Thyroid gland (tissue), 4 donors: ENCODE data around the gene RETSAT.

ENCODE experiments used
- POLR2A ChIP-seq, 2 donors: fragments of 450-650 bp; IDR thresholded peaks; one replicate each; pipeline ENCODE4 v1.6.1; 2017; ENCODE audit warnings: antibody characterized with exemption in 2 of 2, mild to moderate bottlenecking in 2 of 2, moderate library complexity in 1 of 2
- TF ChIP-seq, protein P1 (sequence below), 6 experiments: fragments of 200-600 bp in 3 of 6; fragments of 450-650 bp in 3 of 6; sonication (generic) in 3 of 6; IDR thresholded peaks; one replicate each; pipeline ENCODE4 v1.5.1; 2016 to 2019; ENCODE audit warnings: antibody characterized with exemption in 6 of 6, mild to moderate bottlenecking in 2 of 6, inconsistent platforms in 1 of 6, moderate library complexity in 1 of 6

- TF ChIP-seq, protein P1, sequence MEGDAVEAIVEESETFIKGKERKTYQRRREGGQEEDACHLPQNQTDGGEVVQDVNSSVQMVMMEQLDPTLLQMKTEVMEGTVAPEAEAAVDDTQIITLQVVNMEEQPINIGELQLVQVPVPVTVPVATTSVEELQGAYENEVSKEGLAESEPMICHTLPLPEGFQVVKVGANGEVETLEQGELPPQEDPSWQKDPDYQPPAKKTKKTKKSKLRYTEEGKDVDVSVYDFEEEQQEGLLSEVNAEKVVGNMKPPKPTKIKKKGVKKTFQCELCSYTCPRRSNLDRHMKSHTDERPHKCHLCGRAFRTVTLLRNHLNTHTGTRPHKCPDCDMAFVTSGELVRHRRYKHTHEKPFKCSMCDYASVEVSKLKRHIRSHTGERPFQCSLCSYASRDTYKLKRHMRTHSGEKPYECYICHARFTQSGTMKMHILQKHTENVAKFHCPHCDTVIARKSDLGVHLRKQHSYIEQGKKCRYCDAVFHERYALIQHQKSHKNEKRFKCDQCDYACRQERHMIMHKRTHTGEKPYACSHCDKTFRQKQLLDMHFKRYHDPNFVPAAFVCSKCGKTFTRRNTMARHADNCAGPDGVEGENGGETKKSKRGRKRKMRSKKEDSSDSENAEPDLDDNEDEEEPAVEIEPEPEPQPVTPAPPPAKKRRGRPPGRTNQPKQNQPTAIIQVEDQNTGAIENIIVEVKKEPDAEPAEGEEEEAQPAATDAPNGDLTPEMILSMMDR (IDR thresholded peaks at IDR 0.05): no peak
- TF ChIP-seq POLR2A (IDR thresholded peaks at IDR 0.05): no peak
These were observed 44.8 kb upstream of the RETSAT start for GRCh38 chr2:85399183-85399455.
